NB4 (cell line): Measurements from ENCODE around the gene FNDC1.

ENCODE experiments used
- MAX ChIP-seq: IDR thresholded peaks from 2 replicates; pipeline ENCODE4 v1.6.1; 2011; ENCODE audit warnings: low read depth, low read length
- POLR2A ChIP-seq: IDR thresholded peaks from 2 replicates; pipeline ENCODE4 v1.6.1; 2011; ENCODE audit warnings: mild to moderate bottlenecking; ENCODE audit not compliant: insufficient read length; ENCODE audit errors: extremely low read depth
- TF ChIP-seq, protein P1 (sequence below): IDR thresholded peaks from one replicate; pipeline ENCODE4 v1.5.1; 2012; ENCODE audit warnings: low read depth, low read length

DNA sequence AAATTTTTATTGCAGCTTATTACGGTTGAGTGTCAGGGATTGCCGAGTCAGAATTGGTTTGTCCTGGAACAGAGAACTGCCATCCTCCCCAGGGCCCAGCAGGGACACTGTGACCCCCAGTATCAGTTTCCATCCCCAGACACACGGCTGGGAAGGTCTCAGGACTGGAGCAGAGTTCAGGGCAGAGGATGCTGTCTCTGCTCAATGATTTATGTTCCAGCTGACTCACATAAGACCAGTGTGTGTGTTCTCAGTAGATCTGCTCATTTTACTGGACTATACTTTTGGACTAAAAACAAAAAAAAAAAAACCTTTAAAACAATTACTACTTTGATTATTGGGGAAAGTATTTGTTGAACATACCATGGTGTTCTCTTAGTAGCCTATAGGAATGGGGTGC lies 44.2 kb downstream of the FNDC1 start:
- TF ChIP-seq, protein P1, sequence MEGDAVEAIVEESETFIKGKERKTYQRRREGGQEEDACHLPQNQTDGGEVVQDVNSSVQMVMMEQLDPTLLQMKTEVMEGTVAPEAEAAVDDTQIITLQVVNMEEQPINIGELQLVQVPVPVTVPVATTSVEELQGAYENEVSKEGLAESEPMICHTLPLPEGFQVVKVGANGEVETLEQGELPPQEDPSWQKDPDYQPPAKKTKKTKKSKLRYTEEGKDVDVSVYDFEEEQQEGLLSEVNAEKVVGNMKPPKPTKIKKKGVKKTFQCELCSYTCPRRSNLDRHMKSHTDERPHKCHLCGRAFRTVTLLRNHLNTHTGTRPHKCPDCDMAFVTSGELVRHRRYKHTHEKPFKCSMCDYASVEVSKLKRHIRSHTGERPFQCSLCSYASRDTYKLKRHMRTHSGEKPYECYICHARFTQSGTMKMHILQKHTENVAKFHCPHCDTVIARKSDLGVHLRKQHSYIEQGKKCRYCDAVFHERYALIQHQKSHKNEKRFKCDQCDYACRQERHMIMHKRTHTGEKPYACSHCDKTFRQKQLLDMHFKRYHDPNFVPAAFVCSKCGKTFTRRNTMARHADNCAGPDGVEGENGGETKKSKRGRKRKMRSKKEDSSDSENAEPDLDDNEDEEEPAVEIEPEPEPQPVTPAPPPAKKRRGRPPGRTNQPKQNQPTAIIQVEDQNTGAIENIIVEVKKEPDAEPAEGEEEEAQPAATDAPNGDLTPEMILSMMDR: no peak
- TF ChIP-seq POLR2A (no peak), MAX (no peak)
